GM21619 (cell line): ENCODE measurements around the gene ACD.

ENCODE experiments used
- ATAC-seq: cut with Tn5 transposase; IDR thresholded peaks from one replicate; pipeline ENCODE4 v1.9.1; 2021; ENCODE audit not compliant: unreplicated experiment

The ACD gene

GRCh38 chr16:67676516-67676915, 16.5 kb upstream of the ACD start:
- no peak for ATAC-seq

- ATAC-seq = no peak
Measured at GRCh38 chr16:67675999-67676398, 15.9 kb upstream of the ACD start.

- ATAC-seq = no peak
Measured at GRCh38 chr16:67675579-67675935, 15.5 kb upstream of the ACD start.

GRCh38 chr16:67674851-67675578, 15.0 kb upstream of the ACD start:
- ATAC-seq = no peak

- ATAC-seq = no peak
Measured at GRCh38 chr16:67673712-67674580, 13.9 kb upstream of the ACD start.

DNA sequence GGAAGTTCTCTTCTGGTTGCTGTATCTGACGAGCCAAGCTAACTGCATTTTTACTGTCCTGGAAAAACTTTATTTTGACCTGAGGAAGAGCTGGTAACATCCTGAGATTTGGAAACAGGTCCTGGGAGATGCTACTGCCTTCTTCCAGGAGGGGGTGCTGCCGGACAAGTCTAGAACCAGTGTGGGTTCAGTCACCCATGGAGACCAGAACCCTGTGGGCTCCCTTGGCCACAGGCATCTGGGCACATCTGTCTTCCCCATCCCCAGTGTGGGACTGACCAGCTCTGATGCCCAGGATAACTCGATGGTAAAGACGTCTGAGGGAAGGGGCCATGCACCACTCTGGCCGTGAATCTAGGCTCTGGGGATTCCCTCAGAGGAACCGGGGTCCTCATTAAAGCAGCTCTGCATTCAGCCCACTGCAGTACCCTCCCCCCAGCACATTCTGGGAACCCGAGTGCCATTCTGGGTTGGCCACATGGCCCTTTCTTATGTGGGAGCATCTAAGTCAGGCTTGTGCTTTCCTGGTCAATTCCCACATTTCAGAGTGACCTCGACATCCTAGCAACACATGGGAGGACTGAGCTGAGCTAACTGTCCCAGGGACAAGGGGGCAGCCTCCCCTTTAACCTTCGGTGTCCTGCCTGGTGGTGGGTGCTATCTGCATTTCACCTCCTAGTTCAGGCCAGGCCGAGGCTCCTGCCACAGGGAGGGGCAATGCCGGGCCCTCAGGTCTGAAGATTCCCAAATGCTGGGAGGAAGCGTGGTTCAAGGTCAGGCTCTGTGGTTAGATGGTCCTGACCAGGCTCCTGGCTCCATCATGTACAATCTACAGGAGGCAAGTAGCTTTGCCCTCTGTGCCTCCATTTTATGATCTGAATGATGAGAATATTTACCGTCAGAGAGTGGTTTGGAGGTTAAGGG, 12.9 kb upstream of the ACD start:
- ATAC-seq = no peak

DNA sequence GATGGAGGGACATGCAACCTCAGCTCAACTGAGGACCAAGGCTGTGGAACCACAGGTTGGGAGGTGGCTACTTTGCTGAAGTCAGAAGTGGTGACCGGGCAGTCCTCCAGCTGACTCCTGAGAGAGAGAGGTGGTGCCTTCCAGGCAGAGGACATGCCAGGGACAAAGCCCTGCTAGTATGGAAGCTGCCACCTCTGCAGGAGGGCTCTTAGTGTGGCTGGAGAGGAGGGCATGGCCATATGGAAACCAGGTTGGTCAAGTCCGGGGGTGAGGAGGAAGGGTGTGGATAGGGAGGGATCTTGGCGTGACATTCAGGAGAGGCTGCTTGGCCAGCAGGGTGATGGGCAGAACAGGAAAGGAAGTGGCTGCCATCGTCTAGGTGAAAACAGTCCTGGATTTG, 12.2 kb upstream of the ACD start:
- no peak for ATAC-seq

- ATAC-seq = no peak
Measured at GRCh38 chr16:67669499-67670101, 9.5 kb upstream of the ACD start.

DNA sequence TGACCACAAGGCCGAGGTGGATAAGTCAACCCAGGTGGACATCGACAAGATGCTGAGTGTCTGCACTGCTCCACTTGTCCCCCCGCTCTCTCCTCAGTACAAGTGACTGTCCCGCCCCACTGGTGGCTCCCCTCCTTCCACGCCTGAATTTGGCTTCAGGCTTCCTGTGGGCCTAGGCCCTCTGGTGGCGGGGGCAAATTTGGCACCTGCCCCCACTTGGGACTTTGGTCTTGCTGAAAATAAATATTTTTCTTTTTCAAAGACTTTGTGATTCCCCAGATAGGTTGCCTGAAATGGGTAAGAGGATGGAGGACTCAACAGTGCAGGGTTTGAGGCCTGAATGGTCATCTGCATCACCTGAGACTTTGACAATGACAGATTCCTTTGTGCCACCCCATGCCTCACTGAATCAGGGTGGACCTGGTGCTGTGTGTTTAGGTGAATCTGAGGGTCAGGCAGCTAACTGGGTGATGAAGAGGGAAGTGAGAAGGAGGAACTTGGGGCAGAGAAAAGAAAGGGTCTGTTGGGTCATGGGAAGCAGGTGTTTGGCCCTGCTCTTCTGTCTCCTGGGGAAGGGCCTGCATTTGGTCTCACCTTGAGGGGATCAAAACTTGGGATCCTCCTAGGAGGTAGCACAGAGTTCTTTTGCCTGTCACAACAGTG, 8.6 kb upstream of the ACD start:
- ATAC-seq = no peak

GRCh38 chr16:67667817-67668494, 7.9 kb upstream of the ACD start:
- peak; percentile 75 for ATAC-seq

DNA sequence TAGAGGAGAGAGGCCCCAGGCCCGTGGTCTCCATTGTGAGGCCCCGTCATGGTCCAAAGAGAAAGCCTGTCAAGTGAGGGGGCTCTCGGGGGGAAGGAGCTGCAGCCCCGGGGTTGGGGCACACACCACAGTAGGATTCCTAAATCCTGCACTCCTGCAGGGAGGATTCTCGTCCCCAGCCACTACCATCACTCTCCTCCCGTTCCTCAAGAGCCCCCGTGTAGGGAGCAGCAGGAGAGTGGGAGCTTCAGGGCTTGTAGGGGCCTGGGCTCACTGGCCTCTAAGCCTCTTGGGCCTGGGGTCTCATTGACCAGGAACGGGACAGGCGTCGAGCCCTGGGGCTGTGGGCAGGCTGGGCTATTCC, 7.4 kb upstream of the ACD start:
- no peak for ATAC-seq

DNA sequence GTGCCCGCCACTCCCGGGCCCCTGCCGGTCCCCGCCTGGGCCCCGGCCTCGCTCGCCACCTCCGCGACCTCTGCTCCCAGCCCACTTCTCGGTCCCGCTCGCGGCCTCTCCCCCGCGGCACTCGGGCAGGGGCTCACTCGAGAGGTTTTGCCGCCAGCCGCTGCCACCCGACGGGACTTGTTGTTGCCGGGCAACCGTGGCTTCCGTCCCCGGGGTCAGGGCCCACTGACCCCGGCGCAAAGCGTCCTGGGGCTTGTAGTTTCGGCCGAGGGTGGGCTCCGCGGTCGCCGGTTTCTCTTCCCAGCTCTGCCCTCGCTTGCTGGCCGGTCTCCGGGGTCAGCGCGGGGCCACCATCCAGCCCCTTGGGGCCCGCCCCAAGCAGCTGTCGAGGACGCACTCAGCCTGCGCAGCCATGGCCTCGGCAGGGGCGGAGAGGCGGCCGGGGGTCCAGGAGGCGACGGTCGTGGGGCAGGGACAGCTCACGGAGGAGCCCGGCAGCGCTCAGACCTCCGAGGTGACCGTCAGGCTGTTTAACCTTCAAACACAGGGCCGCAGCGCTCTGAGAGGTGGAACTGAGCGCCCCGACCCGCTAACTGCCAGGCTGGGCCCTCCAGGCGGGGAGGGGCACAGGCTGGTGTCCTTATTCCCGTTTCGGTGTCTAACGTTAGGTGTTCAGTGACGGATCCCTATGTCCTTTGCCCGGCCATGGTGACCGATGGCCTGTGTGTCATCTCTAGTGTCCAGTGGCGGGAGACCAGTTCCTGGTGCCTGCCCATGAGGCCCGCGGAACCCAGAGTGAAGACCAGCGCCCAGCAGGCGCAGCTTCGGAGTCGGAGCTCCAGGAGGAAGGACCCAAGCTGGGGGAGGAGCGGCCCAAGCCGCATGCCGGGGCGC, 6.7 kb upstream of the ACD start, which contains the start of the genes C16orf86 and ENKD1:
C16orf86 (plus strand) TSS at position 256 of the 894 bp plus-strand sequence; CDS start at position 413, 157 bp downstream.
ENKD1 (minus strand) TSS at position 192 of the 894 bp plus-strand sequence. CDS start 308 bp downstream, outside the sequence.
- peak; percentile 56 for ATAC-seq

DNA sequence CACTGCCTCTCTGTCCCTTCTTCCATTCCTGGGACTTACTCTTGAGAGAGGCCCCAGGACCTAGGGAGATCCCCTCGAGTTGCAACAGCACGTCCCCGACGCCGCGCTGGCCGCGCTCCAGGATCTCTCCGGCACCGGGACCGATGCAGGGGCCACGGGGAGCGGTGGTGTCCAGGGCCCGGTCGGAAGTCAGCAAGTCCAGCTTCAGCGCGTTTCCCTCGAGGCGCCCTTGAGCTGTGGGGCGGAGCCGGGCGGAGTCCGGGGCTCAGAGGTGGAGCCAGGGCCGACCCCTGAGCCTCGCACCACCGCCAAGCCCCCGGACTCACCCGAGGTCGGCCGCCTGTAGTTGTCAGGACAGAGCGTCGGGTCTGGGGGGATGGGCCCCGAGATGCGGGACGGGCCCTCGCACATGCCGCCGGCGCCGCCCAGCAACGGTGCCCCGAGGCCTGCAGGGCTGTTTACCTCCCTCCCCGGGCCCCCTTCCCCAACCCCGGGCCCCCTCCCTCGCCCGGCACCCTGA, 6.0 kb upstream of the ACD start:
- no peak for ATAC-seq

DNA sequence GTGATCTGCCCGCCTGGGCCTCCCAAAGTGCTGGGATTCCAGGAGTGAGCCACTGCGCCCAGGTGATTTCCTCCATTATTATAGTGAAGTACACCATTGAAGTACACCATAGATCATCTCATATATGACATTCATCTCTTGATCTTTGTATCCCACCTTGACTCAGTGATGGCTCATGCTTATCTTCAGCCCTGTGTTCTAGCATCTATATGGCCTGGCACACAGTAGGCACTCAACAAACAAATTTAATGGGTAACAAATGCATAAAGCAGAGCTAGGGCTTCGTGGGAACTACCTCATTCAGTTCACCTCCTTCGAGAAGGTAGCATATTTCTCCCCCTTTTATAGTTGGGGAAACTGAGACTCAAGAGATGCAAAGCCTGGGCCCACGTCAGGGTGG, 5.5 kb upstream of the ACD start:
- ATAC-seq = no peak

- ATAC-seq = no peak
Measured at GRCh38 chr16:67664871-67665270, 4.8 kb upstream of the ACD start.

- no peak for ATAC-seq
Measured at GRCh38 chr16:67664258-67664657, 4.2 kb upstream of the ACD start.

DNA sequence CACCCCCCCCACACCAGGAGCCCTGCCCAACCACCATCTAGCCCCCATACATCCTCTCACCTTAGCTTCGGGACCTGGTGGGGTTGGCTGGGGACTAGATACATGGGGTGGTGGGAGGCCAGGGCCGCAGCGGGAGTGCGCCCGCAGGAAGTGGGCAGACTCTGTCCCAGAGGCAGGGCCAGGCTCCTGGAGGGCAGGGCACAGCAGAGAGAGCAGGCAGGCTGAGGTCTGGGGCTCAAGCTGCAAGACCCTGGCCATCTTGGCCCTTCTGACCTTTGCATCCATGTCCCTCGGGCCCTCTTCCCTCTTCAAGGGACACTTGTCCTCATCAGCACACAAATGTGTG, 3.8 kb upstream of the ACD start:
- ATAC-seq = no peak

- no peak for ATAC-seq
Measured at GRCh38 chr16:67663151-67663876, 3.3 kb upstream of the ACD start.
